IPS-NIHi7 (cell line): ENCODE results near the gene EIF4E1B.
"Not testable (repeated sequence)": the region's sequence is repeated elsewhere in the genome, so short reads cannot be mapped to it uniquely, and the experiment has no call there.

Experiments
- DNase-seq: peaks from one replicate; pipeline ENCODE4 v3.0.0; 2012; ENCODE audit warnings: mixed read lengths; ENCODE audit errors: extremely low spot score

EIF4E1B gene, protein sequence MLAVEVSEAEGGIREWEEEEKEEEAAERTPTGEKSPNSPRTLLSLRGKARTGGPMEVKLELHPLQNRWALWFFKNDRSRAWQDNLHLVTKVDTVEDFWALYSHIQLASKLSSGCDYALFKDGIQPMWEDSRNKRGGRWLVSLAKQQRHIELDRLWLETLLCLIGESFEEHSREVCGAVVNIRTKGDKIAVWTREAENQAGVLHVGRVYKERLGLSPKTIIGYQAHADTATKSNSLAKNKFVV

DNA sequence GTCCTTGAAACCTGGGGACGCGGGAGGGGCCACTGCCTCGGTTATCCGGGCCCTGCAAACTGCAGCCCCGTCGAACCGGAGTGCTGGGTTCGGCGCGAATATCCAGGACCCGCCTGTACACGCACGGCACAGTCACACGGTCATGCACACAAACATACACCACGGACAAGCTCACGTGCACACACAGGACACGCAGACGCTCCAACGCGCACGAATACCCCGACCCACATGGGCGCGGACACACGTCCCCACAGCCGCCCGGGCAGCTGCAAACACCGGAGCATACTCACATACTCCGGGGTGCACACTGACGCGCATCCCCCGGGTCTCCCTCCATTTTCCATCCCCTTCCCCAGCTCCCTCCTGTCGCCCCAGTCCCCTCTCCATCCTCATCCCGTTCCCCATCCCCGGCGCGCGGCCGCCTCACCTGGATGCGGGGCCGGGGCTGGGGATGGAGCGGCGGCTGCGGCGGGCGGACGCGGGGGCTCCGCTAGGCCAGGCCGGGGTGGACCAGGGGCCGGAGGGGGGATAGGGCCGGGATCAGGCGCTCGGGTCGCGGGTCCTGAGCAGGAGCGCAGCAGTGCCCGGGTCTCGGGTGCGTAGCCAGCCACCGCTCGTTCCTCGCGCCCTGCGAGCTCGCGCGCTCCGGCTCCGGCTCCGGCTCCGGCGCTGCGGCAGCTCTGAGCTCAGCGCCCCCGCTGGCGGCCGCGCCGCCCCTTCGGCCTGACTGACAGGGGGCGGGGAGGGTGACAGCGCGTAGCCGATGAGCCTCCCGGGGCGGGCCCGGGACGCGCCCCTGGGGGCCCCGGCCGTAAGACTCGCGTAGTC lies at the start of gene EIF4E1B, which contains the start of gene SNCB:
Gene EIF4E1B (plus strand): TSS at position 823 of the 828 bp plus-strand sequence. CDS start 12,113 bp downstream, outside the sequence.
Gene SNCB (minus strand): TSS at position 682 of the 828 bp plus-strand sequence. CDS start 880 bp downstream, outside the sequence.
- peak; percentile 79 for DNase-seq

DNA sequence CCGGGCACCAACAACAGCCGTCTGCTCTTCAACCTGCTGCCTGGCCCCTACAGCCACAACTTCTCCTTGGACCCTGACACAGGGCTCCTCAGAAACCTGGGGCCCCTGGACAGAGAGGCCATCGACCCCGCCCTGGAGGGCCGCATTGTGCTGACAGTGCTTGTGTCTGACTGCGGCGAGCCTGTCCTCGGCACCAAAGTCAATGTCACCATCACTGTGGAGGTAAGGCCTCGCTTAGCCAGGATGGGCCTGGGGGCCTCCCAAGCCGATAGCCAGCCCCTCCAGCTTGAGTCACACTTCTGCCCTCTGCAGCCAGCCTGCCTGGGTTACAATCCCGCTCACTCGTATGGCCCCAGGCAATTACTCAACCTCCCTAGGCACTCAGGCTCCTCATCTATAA lies 49.1 kb upstream of the EIF4E1B start:
- DNase-seq = no peak

DNA sequence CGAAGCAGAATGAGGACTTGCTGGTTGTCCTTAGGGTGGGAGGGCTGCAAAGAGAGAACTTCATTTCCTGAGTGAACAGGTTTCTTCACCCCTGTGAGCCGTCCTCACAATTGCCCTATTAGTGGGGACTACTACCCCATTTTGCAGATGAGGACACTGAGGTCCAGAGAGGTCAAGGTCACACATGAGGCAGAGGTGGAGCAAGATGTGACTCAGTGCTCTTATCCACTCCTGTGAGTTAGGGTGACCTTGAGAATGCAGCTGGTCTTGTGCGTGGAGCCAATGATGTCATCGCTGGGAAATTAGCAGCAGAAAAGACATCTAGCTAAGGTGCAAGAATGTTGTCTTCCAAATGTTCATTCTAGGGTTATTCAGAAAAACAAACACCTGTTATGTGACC lies 47.4 kb upstream of the EIF4E1B start:
- no peak for DNase-seq

DNA sequence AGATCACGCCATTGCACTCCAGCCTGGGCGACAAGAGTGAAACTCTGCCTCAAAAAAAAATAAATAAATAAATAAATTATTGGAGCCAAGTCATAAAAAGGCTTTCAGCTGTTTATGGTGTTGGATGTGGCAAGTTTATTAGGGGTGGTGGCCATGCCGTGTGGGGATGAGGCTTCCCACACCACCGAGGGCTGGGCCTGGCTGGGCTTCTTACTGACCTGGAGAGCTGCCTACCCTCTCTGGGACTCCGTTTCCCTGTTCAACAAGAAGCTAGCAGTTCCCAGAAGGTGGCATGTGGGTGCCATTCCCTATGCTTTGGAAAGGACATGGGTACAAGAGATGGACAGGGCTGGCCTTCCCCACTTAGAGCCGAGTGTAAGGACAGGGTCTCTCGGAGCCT lies 43.1 kb upstream of the EIF4E1B start:
- no peak for DNase-seq

DNA sequence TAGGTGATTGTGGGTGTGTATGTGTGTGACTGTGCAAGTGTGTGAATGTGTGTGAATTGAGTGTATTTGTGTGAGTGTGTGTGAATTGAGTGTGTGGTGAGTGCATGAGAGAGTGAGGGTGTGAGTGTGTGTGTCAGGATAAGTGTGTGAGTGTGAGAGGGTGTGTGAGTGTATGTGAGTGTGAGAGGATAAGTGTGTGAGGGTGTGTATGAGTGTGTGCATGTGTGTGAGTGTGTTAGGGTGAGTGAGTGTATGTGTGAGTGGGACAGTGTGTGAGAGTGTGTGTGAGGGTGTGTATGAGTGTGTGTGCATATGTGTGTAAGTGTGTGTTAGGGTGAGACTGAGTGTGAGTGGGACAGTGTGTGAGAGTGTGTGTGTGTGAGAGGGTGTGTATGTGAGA lies 42.2 kb upstream of the EIF4E1B start:
- no peak for DNase-seq

DNA sequence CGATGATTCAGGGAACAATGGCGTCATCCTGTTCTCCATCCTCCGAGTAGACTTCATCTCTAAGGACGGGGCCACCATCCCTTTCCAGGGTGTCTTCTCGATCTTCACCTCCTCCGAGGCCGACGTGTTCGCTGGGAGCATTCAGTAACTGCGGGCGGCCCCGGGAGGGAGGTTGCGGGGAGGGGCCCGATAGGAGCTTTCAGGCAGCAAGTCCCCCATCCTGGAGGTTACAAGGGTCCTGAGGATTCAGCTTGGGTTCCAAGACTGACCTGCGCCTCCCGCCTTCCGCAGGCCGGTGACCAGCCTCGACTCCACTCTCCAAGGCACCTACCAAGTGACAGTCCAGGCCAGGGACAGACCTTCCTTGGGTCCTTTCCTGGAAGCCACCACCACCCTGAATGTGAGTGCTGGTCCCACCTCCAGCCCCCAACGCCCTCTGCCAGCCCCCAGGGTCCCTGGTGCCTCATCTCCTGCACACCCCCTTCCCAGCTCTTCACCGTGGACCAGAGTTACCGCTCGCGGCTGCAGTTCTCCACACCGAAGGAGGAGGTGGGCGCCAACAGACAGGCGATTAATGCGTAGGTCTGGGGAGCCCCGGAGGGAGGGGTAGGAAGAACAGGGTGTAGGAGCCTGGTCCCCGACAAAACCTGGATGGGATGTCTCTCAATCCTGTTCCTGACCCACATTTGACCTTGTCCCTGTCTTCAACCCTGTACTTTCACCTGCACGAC lies 41.3 kb upstream of the EIF4E1B start:
- DNase-seq = no peak

DNA sequence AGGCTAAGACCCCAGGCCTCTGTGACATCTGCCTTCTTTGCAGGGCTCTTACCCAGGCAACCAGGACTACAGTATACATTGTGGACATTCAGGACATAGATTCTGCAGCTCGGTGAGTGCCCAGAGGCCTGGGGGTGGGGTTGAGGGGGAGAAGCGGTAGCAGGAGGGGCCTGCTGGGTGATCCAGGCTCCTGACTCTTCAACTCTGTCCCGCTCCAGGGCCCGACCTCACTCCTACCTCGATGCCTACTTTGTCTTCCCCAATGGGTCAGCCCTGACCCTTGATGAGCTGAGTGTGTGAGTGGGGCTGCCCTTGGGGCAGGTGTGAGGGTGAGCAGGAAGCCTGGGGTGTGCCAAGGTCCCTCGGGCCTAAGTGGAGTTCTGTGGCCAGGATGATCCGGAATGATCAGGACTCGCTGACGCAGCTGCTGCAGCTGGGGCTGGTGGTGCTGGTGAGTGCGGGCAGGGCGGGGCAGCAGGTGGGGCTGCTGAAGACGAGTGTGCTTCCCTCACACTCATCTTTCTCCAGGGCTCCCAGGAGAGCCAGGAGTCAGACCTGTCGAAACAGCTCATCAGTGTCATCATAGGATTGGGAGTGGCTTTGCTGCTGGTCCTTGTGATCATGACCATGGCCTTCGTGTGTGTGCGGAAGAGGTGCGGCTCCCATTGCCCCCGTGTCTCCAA lies 40.3 kb upstream of the EIF4E1B start:
- no peak for DNase-seq

DNA sequence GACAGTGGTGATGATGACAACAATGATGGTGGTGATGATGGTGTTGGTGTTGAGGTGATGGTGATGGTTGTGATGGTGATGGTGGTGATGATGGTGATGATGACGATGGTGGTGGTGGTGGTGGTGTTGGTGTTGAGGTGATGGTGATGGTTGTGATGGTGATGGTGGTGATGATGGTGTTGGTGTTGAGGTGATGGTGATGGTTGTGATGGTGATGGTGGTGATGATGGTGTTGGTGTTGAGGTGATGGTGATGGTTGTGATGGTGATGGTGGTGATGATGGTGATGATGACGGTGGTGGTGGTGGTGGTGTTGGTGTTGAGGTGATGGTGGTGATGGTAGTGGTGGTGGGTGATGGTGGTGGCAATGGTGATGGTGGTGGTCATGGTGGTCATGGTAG lies 38.8 kb upstream of the EIF4E1B start:
- DNase-seq = not testable (repeated sequence)

DNA sequence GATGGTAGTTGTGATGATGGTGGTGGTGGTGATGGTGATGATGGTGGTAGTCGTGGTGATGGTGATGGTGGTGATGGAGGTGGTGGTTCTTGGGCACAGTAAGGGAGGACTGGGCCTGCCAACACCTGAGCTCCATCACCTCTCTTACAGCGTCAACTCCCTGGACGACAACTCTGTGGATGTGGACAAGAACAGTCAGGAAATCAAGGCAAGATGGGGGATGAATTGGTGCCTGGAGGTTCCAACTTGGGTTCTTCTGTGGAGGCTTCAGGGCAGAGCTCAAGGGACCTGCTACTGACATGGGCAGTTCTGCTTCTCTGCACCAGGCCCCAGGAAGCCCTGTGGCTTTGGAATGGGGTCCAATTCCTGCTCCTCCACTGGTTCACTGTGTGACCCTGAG lies 37.9 kb upstream of the EIF4E1B start:
- DNase-seq = no peak

DNA sequence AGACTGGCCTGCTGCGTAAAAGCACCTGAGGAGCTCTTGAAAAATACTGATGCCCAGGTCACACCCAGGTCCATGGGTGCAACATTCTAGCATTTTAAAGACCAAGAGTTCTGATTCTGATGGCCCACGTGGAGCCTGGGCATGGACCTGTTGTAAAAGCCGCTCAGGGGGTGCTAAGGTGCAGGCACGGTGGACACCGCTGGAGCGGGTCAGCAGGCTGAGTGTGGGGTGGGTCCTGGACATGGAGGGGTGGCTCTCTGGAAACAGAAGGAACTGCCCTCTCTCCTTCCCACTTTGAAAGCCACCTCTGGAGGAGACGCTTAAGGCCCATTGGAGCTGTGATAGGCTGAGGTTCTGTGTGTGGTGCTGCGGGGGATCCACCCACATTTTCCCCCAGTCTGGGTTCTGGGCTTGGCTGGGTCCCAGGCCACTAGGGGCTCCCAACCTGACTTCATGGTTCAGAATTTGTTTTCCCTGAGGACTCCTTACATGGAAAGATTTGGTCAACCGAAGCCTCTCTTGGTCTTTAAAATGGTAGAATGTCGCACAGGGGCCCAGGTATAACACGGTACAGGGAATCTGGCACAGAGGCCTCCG lies 37.1 kb upstream of the EIF4E1B start:
- DNase-seq = no peak

DNA sequence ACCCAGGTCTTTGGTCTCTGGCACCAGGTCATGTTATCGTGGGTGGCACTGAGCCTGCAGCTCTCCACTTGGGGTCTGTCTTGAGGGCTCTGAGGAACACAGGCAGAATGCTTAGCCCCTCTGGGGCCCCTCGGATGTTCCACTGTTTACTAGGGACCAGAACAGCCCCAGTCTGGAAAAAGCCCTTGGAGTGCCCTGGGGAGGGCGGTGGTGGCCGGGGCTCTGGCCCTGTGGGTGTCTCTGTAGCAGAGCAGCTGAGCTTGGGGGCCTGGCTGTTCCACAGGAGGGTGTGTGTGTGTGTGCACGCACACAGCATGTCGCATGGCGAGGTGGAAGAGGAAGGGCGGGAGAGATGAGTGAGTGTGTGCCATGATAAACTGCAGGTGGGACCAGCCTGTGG lies 35.9 kb upstream of the EIF4E1B start:
- no peak for DNase-seq

DNA sequence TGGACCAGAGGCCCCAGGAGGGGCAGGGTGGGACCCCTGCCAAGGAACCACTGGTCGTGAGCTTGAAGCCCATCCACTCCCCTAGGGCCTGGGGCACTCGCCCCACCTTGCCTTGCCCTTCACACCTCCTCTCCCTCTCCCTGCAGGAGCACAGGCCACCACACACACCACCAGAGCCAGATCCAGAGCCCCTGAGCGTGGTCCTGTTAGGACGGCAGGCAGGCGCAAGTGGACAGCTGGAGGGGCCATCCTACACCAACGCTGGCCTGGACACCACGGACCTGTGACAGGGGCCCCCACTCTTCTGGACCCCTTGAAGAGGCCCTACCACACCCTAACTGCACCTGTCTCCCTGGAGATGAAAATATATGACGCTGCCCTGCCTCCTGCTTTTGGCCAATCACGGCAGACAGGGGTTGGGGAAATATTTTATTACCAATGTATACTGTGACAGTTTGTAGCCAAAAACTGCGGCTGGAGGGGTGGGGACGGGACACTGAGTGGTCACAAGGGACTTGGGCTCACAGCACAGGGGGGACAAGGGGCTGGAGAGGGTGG lies 35.0 kb upstream of the EIF4E1B start:
- no peak for DNase-seq

DNA sequence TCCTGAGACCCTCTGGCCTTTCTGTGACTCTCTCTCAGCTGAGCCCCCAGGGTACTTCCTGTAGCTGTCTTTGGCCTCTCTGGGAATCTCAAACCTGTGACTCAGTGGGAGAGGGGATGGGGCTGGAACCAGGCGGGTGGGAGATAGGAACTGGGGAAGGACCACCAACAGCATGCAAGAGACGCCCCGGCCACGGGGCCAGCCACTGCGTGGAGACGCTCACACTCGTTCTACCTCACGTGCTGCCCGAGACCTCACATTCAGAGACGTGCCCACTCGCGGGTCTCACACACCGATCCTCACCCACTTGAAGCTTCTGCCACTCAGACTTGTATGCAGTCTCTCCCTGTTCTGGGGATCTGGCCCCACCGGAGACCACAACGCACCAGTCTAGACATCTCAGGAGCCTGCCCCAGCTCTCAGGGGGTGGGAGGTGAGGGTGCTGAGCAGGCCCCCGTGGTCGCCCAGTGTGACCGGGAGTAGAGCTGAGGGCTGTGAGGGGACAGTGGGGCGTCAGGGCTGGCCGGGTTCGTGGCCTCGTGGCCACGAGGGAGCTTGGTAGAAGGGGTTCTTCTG lies 34.3 kb upstream of the EIF4E1B start:
- DNase-seq = no peak

DNA sequence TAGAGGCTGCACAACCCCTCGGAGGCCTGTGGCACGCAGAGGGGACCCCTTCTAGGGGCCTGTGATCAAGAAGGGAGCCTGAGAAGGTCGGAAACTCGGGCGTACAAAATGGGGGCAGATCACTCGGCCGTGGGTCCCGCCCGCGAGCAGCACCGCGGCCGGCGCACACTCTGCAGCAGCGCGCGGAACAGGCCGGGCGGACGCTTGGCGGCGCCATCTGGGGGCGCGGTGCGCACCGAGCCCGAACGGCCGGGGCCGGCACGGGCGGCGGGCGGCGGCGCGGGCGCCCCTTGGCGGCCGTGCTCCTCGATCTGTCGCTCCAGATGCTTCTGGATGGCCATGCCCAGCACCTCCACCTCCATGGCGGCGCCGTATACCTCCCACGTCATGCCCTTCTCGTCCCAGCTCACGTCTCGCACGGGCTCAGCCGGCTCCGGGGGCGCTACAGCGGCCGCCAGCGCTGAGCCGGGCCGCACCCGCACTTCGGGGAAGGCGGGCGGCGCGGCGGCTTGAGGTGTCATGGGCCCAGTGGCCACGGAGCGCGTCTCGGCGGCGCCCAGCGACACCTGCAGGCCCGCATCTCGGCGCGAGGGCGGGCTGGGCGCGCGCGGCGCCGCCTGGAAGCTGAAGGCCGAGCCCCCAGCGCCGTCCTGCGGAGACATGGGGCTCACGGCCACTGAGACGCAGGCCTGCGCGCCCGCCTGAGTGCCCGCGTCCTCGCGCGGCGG lies 33.6 kb upstream of the EIF4E1B start:
- peak; percentile 89 for DNase-seq

DNA sequence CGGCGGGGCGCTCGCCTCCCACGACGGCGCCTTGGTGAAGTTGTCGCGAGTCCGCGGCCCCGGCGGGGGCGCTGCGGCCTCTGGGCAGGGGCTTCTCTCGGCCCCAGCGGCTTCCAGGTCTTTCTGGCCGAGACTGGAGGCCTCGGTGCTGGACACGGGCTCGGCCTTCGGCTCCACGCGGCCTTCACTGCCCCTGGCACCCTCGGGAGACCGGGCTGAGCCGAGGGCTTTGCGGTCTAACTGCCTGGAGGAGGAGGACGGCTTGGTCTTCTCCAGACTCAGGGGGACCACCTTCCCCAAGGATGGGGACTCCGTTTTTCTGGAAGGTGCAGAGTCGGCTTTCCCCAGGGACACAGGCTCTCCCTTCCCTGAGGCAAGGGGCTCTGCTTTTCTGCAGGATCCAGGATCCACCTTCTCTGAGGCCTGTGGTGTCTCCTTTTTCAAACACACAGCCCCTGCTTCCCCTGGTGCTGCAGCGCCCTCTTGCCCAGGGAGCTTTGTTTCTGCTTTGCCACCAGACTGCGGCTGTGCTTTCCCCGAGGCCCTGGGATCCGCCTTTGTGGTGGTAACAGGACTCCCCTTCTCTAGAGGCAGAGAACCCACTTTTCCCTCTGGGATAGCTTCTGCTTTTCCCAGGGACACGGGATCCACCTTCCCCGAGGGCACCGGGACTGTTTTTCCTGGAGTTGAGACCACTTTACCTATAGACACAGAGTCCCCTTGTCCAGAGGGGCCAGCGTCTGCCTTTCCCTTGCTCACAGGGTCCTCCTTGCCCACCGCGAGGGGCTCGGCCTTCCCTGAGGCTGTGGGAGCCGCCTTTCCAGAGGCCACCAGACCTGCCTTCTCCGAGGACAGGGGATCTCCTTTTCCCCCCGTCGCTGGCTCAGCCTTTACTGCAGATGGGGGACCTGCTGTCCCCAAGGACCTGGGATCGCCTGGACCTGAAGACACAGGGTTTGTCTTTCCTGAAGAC lies 32.8 kb upstream of the EIF4E1B start:
- no peak for DNase-seq

DNA sequence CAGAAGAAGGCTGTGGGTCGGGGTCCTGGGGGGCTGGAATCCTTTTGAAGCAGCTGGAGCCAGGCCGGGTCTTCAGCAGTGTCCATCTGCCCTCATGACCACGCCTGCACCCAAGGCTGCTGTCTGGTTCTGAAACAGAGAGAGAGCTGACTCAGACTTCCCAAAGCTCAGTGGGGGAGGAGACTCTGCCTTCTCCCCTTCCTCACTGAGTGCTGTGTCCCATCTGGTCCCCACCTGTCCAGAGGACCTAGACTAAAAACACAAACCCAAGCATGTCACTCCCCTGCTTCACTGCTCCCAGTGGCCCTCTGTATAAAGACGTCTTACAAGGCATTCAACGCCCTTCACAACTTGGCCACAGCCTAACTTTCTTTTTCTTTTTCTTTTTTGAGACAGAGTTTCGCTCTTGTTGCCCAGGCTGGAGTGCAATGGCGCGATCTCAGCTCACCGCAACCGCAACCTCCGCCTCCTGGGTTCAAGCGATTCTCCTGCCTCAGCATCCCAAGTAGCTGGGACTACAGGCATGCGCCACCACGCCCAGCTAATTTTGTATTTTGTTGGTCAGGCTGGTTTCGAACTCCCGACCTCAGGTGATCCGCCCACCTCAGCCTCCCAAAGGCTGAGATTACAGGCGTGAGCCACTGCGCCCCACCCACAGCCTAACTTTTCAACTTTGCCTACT lies 30.6 kb upstream of the EIF4E1B start:
- DNase-seq = not testable (repeated sequence)

DNA sequence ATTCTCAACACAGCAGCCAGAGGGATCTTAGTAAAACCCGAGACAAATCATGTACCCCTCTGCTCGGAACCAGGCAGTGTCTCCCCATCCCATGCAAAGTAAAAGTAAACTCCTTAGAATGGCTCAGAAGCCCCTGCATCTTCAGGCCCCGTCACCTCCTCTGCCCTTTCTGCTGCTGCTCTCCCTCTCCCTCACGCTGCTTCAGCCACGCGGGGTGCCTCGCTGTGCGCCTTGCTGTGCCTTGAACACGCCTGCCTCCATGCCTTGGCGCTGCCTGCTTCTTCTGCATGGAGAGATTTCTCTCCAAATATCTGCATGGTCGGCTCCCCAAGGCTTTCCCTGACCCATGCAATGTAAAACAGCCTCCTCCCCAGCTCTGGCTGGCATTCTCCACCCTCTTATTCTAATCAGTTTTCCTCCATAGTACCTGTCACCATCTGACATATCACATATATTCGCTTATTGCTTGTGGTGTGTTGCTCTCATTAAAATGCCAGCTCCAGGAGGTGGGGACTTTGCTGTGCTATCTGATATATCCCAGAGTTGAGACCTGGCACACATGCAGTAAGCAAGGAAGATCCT lies 28.5 kb upstream of the EIF4E1B start:
- no peak for DNase-seq

DNA sequence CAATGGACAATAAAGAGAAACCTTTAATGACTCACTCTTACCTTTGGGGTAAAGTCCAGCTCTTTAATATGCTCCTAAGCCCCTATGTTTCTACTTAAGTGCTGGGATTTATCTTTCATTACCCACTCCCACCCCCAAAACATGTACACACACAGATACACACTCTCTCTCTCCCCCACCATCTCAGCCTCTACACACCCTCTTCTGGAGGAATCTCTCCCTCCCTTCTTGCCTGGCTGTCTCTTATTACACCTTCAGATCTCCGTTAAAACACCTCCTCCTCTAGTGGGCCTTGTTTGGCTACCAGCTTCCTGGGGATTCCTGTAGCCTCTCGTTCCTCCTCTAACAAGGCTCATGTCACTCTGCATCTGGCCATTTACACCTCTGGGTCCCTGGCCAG lies 27.4 kb upstream of the EIF4E1B start:
- DNase-seq = no peak
